Mononuclear cell (primary cell): Measurements from ENCODE around the gene XNDC1N. TPM values are rescaled to one million over a fixed set of nuclear protein-coding genes. Genes with fewer than 3 reads are reported as not detected.
"Not testable (repeated sequence)": the region's sequence is repeated elsewhere in the genome, so short reads cannot be mapped to it uniquely, and the experiment has no call there.

Source experiments
- H3K27me3 ChIP-seq: 2 replicates; pipeline ENCODE4 v1.6.0; 2011; ENCODE audit warnings: low read length, control low read depth; ENCODE audit not compliant: insufficient read depth
- H3K4me1 ChIP-seq: 2 replicates; pipeline ENCODE4 v1.5.1; 2011; ENCODE audit warnings: mild to moderate bottlenecking, low read length, control low read depth; ENCODE audit not compliant: insufficient read depth
- H3K4me3 ChIP-seq: 2 replicates; pipeline ENCODE4 v1.5.1; 2011; ENCODE audit warnings: mild to moderate bottlenecking, low read length, moderate library complexity
- H3K9me3 ChIP-seq: 2 replicates; pipeline ENCODE4 v1.5.1; 2011; ENCODE audit warnings: low read depth, mild to moderate bottlenecking, control low read depth, low read length
- total RNA-seq: library from RNA; depleted of rRNA; stranded (reverse); fragments of >200 nt; gene quantifications from one replicate; pipeline ENCODE4 v1.2.3, GENCODE V29; 2012

The XNDC1N gene
- total RNA-seq, 1 donor, result 10.3 TPM

DNA sequence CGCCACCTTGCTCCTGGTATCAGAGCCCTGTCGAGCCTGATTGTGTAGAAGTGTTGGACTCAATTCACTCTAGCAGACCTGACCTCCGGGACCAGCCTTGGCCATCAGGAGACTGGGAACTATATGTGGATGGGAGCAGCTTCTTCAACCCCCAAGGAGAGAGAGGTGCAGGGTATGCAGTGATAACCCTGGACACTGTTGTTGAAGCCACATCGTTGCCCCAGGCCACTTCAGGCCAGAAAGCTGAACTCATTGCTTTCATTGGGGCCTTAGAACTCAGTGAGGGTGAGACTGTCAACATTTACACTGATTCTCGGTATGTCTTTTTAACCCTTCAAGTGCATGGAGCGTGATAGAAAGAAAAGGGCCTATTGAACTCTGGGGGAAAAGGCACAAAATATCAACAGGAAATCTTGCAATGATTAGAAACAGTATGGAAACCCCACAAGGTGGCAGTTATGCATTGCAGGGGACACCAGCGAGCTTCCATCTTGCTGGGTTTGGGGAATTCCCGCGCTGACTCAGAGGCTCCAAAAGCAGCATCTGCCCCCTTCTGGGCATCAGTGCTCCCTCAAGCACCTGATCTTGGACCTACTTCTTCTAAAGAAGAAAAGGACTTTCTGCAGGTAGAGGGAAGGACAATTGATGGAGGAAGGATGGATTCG, 16.9 kb downstream of the XNDC1N start:
- H3K9me3 ChIP-seq, H3K4me1 ChIP-seq, H3K27me3 ChIP-seq, H3K4me3 ChIP-seq: not testable (repeated sequence)

DNA sequence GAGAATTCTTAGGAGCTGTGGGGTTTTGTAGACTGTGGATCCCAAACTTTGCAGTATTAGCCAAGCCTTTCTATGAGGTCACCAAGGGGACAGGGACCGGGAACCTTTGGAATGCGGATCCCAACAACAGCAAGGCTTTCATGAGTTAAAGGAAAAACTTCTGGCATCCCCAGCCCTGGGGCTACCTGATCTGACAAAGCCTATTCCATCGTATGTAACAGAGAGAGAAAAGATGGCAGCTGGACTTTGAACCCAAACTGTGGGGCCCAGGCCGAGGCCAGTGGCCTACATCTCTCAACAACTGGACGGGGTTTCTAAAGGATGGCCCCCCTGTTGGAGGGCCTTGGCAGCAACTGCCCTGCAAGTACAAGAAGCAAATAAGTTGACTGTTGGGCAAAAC, 17.6 kb downstream of the XNDC1N start:
- not testable (repeated sequence) for H3K4me3 ChIP-seq, H3K4me1 ChIP-seq, H3K27me3 ChIP-seq, H3K9me3 ChIP-seq

DNA sequence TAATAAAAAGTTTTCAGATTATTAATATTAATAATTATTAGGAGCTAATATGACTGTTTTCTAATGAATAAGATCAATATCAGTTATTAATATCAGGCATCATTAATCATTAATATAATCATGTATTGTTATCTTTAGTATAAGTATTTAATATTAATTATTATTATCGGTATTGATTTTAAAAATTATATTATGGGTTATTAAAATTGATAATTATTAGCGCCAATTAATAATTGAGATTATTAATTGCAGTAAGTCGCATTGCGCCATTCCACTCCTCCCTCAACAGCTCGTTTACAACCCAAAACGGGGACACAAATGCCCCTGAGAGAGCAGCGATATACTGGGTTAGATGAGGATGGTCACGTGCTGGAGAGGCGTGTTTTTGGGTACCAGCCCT, 20.2 kb downstream of the XNDC1N start:
- Histone ChIP-seq H3K4me3 (no peak overlapping the region), H3K27me3 (no peaks in the 10 kb centered on the region), H3K9me3 (no peaks in the 10 kb centered on the region), H3K4me1 (no peaks in the 10 kb centered on the region)

DNA sequence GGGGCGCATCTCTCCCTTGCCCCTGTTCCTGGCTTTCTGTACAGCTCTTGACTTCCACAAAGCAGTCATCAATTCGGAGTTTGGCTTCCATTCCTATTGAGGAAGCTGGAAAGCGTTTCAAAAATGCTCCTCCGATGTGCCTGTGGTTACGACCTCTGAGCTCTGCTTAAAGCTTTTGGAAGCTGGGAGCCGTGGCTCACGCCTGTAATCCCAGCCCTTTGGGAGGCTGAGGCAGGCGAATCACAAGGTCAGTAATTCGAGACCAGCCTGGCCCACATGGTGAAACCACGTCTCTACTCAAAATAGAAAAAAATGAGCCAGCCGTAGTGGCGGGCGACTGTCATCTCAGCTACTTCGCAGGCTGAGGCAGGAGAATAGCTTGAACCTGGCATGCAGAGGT, 27.3 kb downstream of the XNDC1N start:
- H3K27me3 ChIP-seq, H3K4me1 ChIP-seq, H3K4me3 ChIP-seq, H3K9me3 ChIP-seq: not testable (repeated sequence)

DNA sequence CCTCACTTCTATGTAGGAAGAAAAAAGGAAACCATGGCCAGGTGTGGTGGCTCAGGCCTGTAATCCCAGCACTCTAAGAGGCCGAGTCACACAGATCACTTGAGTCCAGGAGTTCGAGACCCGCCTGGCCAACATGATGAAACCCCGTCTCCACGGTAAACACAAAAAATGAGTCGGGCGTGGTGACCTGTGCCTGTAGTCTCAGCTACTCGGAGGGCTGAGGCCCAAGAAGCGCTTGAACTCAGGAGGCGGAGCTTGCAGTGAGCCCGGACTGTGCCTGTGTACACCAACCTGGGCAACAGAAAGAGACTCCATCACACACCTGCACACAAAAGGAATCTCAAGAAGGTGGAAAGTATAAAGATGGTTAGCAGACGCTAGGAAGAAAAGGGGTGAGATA, 32.4 kb downstream of the XNDC1N start:
- Histone ChIP-seq H3K27me3 (no peaks in the 10 kb centered on the region), H3K9me3 (no peaks in the 10 kb centered on the region), H3K4me1 (peaks cover 3% of the 10 kb centered on the region), H3K4me3 (no peak overlapping the region)

DNA sequence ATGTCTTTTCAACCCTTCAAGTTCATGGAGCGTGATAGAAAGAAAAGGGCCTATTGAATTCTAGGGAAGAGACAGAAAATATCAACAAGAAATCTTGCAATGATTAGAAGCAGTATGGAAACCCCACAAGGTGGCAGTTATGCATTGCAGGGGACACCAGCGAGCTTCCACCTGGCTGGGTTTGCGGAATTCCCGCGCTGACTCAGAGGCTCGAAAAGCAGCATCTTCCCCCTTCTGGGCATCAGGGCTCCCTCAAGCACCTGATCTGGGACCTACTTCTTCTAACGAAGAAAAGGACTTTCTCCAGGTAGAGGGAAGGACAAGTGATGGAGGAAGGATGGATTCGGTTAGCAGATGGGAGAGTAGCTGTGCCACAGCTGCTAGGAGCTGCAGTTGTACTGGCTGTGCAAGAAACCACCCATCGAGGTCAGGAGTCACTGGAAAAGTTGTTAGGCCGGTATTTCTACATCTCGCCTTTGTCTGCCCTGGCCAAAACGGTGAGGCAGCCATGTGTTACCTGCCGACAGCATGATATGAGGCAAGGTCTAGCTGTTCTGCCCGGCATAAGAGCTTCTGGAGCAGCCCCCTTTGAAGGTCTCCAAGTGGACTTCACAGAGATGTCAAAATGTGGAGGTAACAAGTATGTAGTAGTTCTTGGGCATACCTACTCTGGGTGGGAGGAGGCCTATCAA, 39.1 kb downstream of the XNDC1N start:
- H3K27me3 ChIP-seq, H3K4me3 ChIP-seq, H3K9me3 ChIP-seq, H3K4me1 ChIP-seq: not testable (repeated sequence)

DNA sequence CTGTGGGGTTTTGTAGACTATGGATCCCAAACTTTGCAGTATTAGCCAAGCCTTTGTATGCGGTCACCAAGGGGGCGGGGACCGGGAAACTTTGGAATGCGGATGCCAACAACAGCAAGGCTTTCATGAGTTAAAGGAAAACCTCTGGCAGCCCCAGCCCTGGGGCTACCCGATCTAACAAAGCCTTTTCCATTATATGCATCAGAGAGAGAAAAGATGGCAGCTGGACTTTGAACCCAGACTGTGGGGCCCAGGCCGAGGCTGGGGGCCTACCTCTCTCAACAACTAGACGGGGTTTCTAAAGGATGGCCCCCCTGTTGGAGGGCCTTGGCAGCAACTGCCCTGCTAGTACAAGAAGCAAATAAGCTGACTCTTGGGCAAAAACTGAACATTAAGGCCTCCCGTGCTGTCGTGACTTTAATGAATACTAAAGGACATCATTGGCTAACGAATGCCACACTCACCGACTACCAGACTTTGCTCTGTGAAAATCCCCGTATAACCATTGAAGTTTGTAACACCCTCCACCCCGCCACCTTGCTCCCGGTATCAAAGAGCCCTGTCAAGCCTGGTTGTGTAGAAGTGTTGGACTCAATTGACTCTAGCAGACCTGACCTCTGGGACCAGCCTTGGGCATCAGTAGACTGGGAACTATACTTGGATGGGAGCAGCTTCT, 39.9 kb downstream of the XNDC1N start:
- not testable (repeated sequence) for H3K27me3 ChIP-seq, H3K4me1 ChIP-seq, H3K9me3 ChIP-seq, H3K4me3 ChIP-seq

GRCh38 chr11:71885806-71886205, 42.6 kb downstream of the XNDC1N start:
- H3K9me3 ChIP-seq, H3K4me1 ChIP-seq, H3K4me3 ChIP-seq, H3K27me3 ChIP-seq: not testable (repeated sequence)

Other genes starting within 250 kb of the XNDC1N start
- gene DEFB108B, start 95.4 kb downstream of the XNDC1N start, total RNA-seq, result not detected
- not detected for gene DEFB131B, start 50.1 kb downstream of the XNDC1N start, total RNA-seq
- gene RNF121, start 452 bp upstream of the XNDC1N start, total RNA-seq, result 3.0 TPM
- 9.6 TPM for gene IL18BP, start 70.3 kb upstream of the XNDC1N start, total RNA-seq
- gene NUMA1, start 151.9 kb upstream of the XNDC1N start, total RNA-seq, result 125 TPM
- gene LRRC51, start 152.3 kb upstream of the XNDC1N start, total RNA-seq, result 0.63 TPM
- 88.5 TPM for gene LAMTOR1, start 174.7 kb upstream of the XNDC1N start, total RNA-seq
- gene TOMT, start 177.3 kb upstream of the XNDC1N start, total RNA-seq, result not detected
- gene ANAPC15, start 184.1 kb upstream of the XNDC1N start, total RNA-seq, result 30.2 TPM
- 1.3 TPM for gene FOLR3, start 207.1 kb upstream of the XNDC1N start, total RNA-seq